ENCODE data around the gene IRF1.

Gene IRF1

DNA sequence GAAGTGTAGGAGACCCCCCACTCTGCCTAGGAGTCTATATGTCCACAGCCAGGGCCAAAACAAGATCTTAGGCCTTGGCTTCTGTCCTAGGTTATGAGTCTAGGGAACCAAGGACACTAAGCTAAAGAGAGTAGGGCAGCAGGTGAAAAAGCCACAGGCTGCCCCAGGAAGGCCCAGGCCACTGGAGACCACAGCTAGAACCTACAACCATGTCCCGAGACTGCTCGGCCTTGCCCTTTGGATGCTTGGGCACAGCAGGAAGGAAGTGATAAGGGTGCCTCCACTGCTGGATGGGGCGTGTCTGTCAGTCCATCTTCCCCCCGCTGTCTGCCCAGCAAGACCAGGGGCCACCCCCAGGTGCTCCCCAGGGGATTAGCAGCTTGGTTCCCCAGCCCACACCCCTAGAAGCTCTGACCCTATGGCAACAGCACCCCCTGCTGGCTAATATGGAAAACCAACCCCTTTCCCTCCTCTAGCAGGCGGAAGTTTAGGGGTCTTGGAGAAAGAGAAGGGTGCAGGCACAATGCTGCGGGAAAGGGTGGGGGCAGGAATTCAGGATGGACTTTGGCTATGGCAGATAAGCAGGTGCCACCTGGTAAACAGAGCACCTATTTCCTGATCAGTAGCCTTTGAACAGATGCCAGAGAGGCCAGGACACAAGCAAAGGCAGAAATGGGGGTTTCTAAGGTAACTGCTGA is 10.5 kb upstream of the IRF1 start:
- in situ Hi-C loops (cut with HindIII; ENCODE audit: low sequenced_read_pairs), result no loop called here

DNA sequence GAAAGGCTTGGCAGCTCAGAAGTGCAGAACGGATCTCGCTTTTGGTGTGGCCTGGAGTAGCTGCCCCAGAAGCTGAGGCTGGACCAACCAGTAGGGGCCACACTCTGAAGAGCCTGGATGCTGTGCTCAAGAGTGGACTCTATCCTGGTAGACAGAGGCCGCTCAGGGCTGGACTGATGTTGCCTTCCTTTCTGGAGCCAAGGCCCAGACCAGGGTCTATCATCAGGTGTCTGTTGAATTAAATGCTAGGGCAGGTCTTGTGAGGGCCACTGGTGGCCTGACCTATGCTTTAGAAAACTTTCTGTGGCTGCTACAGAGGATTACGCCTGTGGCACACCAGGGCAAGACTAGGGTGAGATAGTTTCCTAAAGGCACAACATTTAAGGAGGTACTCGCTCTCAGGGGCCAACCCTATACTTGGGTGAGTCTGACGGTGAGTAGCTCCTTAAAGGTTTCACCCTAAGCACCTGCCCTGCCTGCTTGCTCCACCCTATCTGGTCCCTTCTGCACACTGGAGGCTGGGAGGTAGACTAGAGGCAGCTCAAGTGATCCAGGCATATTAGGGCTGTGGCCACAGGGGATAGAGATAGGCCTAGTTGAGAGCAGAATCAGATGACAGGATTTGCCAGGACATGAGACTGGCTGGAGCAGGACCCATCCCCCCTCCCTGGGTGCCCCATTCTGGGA is 9.8 kb upstream of the IRF1 start:
- in situ Hi-C loops (cut with HindIII; ENCODE audit: low sequenced_read_pairs), result no loop called here

DNA sequence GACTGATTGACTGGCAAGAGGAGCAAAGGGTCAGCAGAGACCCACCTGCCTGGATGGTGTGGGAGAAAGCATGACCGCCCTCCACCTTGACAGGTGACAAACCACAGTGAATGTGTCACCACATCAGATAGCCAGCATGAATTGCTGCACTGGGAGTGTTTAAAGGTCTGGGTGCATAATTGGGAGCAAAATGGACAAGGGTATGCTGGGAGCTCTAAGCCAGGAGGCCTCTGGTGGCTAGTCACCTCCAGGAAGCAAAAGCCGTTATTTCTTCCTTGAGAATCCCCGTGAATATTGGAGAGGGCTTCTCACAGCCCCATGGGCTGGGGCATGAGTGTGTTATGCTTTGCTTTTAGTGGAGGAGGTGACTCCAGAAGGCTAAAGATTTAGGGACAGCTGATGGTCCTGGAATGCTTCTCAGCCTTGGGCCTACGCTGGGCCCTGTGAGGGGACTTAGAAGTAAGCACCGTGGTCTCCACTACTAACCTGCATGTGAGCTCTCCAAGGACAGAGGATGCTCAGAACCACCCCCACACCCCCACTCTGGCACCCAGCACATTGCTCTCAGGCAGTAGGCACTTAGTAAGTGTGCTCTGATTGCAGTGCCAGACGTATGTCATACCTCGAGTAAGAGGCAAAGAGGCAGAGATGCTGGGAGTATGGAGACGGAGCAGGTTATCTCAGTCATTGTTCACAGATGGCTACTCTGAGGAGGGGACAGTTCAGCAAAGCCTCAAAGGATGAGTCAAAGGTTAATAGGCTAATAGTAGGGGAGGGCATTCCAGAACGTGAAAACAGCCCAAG is 9.1 kb upstream of the IRF1 start:
- in situ Hi-C loops (cut with HindIII; ENCODE audit: low sequenced_read_pairs), result no loop called here

DNA sequence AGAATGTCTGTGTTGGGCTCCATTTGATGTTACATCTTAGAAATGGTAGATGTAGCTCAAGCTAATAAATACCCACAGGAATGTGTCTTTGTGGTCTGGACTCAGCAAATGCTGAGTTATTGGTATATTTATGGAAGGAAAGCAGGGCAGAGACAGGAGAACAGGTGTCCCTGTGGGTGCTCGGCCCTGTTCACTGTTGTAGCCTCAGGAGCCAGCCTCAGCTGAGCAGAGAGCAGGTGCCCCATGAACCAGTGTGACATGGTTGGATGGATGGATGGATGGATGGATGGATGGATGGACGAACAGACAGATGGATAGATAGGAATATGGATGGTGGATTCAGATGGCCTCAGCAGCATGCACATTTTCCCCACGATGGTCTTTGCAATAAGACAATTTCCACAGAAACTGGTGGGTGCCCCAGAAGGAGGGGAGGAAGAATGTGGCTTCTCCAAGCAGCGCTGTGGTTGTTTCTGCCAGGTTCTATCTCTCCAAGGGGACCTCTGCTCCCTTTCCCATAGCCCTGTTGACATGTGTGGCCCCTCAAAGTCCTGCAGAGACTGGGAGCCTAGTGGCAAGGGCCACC is 8.2 kb upstream of the IRF1 start:
- in situ Hi-C loops (cut with HindIII; ENCODE audit: low sequenced_read_pairs), result no loop called here

DNA sequence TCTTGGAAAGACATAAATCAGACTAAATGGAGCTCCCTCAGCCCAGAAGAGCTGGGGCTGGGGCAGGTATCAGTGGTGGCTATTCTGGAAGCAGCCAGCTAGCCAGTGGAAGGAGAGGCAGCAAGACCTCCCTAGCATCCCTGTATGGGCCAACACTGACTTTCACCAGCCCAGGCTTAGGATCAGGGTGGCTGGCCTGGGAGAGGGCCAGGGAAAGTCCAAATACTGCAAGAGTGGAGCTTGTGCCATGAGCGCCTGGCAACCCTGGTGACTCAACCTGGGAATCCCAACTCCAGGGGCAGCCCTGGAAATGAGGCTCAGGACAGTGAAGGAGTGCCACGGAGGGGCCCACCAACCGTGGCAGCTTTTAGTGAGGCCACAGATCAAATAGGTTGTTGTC is 7.6 kb upstream of the IRF1 start:
- in situ Hi-C loops (cut with HindIII; ENCODE audit: low sequenced_read_pairs), result no loop called here

DNA sequence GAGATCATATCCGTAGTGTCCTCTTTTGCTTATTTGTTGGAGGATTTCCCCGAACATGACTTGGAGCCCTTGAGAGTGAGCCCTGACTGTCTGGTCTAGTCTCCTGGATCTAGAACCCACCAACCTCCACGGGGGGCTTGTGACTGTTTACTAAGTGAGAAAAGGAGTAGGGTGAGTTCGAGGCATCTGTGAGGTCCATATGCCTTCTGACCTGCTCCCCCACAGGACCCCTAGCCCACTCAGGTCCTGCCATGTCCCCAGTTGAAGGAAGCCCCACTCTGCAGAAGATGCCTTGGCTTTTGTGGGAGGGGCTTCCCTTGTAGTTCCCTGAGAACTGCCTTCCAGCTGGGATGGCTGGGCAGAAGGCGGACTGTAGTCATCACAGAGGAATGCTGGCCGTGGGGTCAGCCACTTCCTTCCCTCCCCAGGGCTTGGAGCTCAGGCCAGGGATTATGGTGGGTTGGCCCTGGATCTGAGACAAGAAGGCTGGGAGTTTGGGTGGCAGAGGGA is 7.0 kb upstream of the IRF1 start:
- in situ Hi-C loops (cut with HindIII; ENCODE audit: low sequenced_read_pairs), result no loop called here

DNA sequence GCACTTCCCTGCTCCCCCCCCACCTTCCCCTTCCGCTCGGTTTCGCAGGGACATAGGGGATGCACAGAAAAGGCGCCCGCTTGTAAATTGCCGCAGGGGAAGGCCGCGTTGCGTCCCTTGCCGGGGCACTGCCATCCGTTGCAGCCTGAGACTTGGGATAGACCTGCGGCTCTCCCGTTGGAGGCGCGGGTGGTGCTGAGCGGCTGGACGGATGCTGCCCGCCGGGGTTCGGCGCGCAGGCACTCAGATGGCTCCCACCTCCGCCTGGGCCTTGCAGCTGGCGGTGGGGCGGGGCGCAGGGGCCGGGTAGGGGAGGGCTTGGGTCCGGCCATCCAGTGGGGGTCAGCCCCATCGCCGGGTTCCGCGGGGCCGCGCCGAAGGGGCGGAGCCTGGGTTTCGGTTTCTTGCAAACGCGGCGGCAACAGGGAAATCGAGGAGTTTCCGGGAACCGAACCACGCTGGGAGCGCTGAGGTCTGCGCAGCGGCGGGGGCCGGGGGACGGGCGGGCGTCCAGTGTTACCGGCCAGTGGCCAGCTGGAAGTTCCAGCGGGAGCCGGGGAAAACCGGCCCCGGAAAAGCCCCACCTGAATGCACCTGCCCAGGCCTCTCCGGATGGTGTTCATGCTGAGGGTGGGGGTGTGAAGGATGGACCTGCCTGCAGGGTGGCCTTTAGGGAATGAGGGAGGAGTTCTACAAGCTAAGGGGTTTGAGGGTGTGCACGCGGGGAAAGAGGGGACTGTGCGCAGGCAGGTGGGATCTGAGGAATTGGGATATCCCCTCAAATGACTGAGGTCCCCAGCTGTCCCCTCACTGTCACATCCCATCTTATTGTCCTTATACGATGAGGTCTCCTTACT is 6.3 kb upstream of the IRF1 start:
- in situ Hi-C loops (cut with HindIII; ENCODE audit: low sequenced_read_pairs), result no loop called here

DNA sequence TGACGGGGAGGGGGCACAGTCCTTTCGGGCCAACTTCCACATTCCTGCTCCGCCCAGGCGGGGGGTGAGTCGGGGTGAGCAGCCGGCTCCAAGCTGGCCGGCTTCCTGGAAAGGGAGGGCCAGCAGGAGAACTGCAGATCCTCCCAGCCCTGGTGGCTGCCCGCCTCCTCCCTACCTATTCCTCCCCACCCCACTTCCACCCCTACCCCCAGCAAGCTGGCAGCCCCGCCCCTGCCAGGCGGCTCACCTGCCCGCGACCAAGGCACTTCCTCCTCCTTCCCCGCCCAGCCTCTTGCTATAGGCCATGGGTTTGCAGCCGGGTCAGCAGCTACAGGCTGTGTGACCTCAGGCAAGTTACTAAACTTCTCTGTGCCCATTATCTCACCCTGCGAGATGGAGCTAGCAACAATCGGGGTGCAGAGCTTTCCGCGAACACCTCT is 5.6 kb upstream of the IRF1 start:
- in situ Hi-C loops (cut with HindIII; ENCODE audit: low sequenced_read_pairs), result no loop called here

DNA sequence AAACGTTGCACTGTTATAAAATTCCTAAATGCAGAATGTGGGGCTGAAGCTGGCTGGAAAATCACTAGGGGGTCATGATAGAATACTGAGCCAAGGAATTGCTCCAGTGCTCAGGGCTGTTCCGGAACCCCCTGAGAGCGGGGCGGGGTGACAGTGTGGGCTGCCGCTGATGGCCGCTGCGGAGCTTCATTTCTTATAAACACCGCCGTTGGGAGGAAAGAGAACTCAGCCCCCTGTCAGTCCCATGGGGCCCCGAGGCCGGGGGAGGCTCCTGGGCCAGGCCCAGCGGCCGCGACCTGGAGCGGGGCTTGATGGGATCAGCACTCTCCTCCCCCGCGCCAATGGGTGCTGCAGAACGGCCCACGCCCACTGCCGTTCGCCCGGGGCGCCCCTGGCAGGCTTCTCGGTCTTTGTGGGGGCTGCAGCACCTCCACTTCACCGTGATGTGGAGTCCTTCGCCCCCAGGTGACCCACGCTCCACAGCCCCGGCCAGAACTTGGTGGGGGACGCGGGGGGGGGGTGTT is 5.2 kb upstream of the IRF1 start:
- in situ Hi-C loops (cut with HindIII; ENCODE audit: low sequenced_read_pairs), result no loop called here

DNA sequence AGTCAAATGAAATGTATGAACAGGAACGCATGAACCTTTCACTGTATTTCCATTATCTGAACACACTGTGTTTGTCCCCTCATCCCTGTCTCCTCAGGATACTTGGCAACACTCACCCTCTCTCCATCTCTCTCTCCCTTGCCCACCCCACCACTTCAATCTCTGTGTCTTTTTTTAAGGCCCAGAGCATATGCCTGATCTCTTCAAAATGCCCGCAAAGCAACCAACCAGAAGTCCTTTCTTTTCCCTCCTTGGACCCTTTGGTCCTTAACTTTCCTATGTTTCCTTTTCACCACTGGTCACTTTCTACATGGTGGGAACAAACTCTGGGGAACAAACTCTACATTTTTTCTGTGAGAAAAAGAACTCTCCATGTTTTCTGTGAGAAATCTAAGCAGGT is 3.2 kb upstream of the IRF1 start:
- in situ Hi-C loops (cut with HindIII; ENCODE audit: low sequenced_read_pairs), result no loop called here

DNA sequence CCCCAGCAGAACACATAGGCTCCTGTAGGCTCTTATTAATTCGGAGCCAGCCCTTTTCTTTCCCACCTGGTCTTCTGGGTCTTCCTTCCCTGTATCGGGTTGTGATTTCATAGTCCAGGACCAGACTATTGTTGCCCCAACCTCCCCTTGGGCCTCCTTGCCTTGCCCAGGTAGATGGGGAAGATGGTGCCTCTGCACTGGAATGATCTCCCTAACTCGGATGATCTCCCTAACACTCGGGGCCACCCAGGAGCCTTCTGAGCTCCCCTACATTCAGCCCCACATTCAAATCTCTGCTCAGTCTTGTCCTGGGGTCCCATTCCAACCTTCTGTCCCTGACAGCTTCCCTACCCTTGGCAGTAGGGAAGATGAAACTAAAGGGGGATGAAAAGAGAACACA is 2.7 kb upstream of the IRF1 start:
- in situ Hi-C loops (cut with HindIII; ENCODE audit: low sequenced_read_pairs), result no loop called here

DNA sequence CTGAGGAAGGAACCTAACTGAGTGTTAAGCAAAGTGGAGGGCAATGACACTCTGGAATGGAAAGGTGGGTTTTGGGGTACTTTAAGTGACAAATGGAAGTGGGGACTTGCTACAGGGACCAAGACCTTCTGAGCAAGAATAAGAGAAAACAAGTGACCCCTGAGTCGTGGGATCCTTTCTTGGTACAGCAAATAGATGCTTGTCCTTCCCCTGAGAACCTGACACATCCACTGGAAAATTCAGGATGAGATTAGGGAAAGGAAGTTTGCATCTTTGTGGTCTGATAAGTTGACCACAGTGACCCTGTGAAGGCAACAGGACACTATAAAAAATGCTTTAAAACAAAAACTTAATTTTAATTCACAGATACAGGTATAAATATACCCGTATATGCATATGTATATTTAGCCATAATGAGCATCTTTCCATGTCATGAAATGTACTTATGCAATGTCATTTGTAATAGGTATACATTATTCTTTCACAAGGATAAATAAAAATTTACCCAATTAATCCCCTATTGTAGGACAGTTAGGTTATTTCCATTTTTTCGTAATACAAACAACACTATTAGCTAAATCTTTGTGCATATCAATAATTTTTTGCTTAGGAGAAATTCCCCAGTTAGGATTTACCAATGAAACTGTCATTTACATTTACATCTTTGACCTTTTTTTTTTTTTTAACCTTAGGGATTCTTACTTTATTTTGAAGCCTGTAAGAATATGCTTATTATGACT is 2.0 kb upstream of the IRF1 start:
- in situ Hi-C loops (cut with HindIII; ENCODE audit: low sequenced_read_pairs), result no loop called here

DNA sequence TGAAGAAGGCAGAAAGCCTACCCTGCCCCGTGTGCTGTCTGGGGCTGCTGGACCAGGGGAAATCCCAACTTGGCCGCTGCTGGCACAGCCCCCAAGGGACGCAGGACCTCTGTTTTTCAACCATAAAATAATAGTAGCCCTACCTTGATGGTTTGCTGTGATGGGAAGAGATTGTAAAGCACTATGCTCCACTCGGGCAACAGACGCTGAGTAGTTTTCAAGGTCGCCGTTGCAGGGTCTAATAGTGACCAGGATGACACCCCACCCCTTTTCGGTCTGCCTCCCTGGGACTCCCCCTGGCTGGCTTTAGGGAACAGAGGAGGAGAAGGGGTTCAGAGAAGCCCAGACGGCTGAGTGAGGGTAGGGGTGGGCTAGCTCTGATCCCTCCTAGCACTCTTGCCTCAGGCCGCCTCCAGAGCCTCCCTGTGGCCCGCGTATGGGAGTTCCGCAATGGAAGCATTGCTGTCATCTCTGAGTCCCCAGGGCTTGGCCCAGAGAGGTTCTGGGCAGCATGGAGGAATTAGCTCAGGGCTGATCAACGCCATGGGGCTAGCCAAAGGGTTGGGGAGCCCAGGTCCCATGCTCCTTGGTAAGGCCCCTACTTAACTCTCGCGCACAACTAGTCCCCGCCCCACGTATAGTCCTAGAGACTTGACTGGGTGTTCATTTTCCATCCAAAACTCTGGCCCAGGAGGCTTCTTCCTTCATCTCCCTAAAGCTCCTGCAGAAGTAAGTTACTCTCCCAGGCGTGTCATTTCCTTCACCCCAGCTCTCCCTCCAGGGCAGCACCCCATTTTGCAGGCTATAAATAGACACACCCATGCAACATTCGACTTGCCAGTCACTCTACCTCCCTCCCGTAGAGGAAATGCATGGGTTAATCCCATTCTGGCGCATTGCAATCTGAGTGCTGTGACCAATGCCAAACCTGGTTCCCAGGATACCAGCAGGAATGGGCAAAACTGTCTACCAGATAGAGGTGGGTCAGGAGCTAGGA is 1.1 kb upstream of the IRF1 start:
- in situ Hi-C loops (cut with HindIII; ENCODE audit: low sequenced_read_pairs), result no loop called here

DNA sequence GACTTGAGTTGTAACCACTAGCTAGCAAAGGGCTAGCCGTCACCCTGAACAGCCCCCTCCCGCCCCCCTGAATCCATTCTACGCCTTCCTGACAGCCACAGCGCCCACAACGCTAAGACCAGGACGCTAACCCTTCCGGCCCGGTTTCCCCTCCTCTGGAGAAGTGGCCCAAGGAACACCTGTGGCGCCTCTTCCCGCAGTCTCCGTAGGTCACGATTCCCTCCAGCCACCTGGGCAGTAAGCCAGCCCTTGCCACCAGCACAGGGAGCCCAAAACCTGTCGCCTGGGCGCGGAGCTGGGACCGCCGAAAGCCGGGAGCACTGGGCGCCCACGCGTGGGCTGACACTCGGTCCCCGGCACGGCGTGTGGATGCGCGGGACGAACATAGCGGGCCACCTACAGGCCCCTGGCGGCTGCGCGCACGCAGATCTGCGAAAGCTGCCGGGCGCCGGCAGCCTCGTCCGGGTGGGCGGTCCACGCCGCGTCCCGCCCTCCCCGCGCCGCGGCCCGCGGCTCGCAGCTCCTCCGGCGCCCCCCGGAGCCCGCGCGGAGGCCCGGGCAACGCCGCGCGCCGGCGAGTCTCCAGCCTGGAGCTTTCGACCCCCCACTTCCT is 596 bp downstream of the IRF1 start:
- in situ Hi-C loops (cut with HindIII; ENCODE audit: low sequenced_read_pairs), result loop anchor here (5.0 kb wide), 1 partner anchor 43 kb away; no protein-coding TSS in a partner anchor

DNA sequence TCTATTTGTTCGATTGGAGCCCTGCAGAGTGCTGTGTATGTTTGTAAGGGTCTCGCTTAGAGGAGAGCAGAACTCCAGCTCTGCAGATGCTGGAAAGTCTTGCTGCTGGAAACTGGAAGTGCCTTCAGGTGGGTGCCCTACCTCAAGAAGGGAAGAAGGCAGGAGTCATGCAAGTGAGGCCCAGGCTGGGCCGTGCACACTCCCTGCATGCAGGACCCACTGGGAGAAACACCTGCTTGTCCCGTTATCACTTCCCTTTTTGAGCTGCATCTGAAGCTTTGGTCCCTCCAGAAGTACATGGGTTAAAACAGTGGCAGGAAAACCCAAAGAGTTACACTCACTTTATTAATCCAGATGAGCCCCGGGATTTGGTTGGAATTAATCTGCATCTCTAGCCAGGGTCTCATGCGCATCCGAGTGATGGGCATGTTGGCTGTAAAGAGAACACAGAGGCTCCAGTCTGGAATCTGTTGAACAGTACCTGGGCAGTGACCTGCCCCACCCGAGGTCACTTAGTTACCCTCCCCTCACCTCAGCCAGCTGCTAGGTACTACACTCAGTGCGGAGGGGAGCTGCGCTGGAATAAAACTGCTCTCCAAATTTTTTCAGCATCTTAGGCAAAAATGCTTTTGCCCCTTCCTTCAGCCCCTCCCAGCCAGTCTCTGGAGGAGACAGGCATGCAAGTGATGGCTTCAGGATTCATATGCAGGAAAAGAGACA is 1.4 kb downstream of the IRF1 start:
- in situ Hi-C loops (cut with HindIII; ENCODE audit: low sequenced_read_pairs), result loop anchor here (5.0 kb wide), 1 partner anchor 42 kb away; no protein-coding TSS in a partner anchor

DNA sequence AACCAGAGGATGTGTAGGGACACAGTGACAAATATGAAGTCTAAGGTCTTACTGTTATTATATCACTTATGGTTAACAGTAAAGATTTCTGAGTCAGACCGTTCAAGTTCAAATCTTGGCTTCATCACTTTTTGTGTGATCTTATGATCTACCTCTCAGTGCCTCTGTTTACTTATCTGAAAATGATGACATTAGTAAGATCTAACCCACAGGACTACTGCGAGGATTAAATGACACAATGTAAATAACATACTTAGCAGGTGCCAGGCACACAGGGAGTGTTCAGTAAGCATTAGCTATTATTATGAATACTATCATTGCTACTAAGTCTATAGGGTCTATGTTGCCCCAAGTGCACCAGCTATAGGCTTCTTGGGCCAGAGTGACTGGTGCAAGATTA is 2.0 kb downstream of the IRF1 start:
- in situ Hi-C loops (cut with HindIII; ENCODE audit: low sequenced_read_pairs), result loop anchor here (5.0 kb wide), 1 partner anchor 41 kb away; no protein-coding TSS in a partner anchor

Measured in endothelial cell of hepatic sinusoid (primary cell).